HL-60 (cell line): ENCODE results near the gene RPF1.

Experiments
- CTCF ChIP-seq: IDR thresholded peaks from one replicate; pipeline ENCODE4 v1.5.1; 2011; ENCODE audit warnings: low read length, control low read depth, inconsistent platforms; ENCODE audit not compliant: insufficient read depth
- GABPA ChIP-seq: IDR thresholded peaks from 2 replicates; pipeline ENCODE4 v1.6.1; 2012; ENCODE audit warnings: low read depth
- POLR2AphosphoS5 ChIP-seq: IDR thresholded peaks from 2 replicates; pipeline ENCODE4 v1.6.1; 2012; ENCODE audit warnings: low read depth
- REST ChIP-seq: IDR thresholded peaks from 2 replicates; pipeline ENCODE4 v1.6.1; 2012; ENCODE audit warnings: low read depth; ENCODE audit not compliant: insufficient replicate concordance
- SPI1 ChIP-seq: IDR thresholded peaks from 2 replicates; pipeline ENCODE4 v1.6.1; 2012; ENCODE audit warnings: low read depth, mild to moderate bottlenecking, borderline replicate concordance

GRCh38 chr1:84489766-84490165 lies 10.7 kb downstream of the RPF1 start:
- TF ChIP-seq POLR2AphosphoS5 = no peak
- no peak for TF ChIP-seq CTCF
- TF ChIP-seq GABPA = no peak
- no peak for TF ChIP-seq REST
- no peak for TF ChIP-seq SPI1
